HUES6 (cell line): ENCODE data around the gene DNASE1L3.

Source experiments
- H3K27ac ChIP-seq: 2 replicates; pipeline ENCODE4 v1.7.0; 2013; ENCODE audit warnings: low read depth, mild to moderate bottlenecking, low read length, inconsistent platforms
- H3K27me3 ChIP-seq: 2 replicates; pipeline ENCODE4 v1.6.1; 2013; ENCODE audit warnings: low read length; ENCODE audit not compliant: control insufficient read depth, insufficient read depth
- H3K36me3 ChIP-seq: 2 replicates; pipeline ENCODE4 v1.6.1; 2013; ENCODE audit warnings: low read length; ENCODE audit not compliant: control insufficient read depth, insufficient read depth
- H3K4me1 ChIP-seq: 2 replicates; pipeline ENCODE4 v1.6.1; 2013; ENCODE audit warnings: low read length; ENCODE audit not compliant: control insufficient read depth, insufficient read depth
- H3K4me3 ChIP-seq: 2 replicates; pipeline ENCODE4 v1.5.1; 2013; ENCODE audit warnings: low read depth, low read length
- H3K9ac ChIP-seq: one replicate; pipeline ENCODE4 v1.6.1; 2013; ENCODE audit warnings: mild to moderate bottlenecking, low read length
- H3K9me3 ChIP-seq: 2 replicates; pipeline ENCODE4 v1.6.1; 2013; ENCODE audit warnings: low read depth, low read length; ENCODE audit not compliant: control insufficient read depth, insufficient read depth

Gene DNASE1L3

DNA sequence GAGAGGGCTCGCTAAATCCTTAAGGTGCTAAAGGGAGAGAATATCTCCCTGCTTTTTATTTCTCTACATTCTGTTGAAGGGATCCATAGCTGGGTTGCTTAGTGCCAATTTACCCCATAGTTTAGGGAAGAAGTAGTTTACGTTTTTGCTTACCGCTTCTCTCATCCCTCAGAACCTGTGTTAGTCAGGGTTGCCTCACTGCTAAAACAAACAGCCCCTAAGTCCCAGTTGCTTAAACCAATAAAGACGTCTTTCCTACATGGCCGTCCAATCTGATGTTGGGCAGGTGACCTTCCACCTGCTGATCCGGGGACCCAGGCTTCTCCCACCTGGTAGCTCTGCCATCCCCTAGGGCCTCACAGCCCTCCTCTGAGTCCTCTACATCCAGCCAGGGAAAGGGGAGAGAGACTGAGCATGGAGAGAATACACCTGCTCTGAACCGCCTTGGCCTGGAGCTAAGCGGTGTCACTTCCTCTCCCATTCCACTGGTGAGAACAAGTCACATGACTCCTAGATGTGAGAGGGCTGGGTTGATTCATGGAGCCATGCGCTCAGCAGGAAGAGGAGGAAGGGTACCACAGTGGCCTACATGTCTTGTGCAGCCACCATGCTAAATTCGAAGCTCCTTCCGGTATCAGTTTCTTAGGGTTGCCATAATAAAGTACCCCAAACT is 26.3 kb downstream of the DNASE1L3 start:
- H3K9ac ChIP-seq = no peak overlapping the region
- peaks cover 13% of the 10 kb centered on the region for H3K4me1 ChIP-seq
- H3K27me3 ChIP-seq = no peaks in the 10 kb centered on the region
- no peaks in the 10 kb centered on the region for H3K9me3 ChIP-seq
- H3K36me3 ChIP-seq = no peaks in the 10 kb centered on the region
- H3K27ac ChIP-seq = no peak overlapping the region
- no peak overlapping the region for H3K4me3 ChIP-seq

DNA sequence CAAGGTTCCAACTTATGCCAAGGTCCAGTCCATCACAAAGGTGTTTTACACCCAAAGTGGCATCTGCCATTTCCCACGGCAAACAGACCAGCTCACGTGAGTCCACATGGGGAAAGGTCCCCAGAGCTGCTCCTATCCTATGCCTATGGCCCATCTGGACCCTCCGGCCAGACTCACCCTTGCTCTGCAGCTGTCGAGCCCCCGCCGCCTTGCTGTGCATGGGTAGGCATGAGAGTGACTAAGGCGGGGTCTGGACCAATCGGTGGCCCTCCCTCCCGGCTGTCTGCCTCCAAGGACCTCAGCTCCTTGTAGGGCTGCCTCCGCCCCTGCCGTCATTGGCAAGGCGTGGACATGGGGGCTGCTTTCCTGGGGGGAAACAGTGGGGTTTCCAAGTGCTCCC is 26.9 kb downstream of the DNASE1L3 start:
- Histone ChIP-seq H3K9me3 (no peaks in the 10 kb centered on the region), H3K27me3 (no peaks in the 10 kb centered on the region), H3K4me3 (no peak overlapping the region), H3K9ac (no peak overlapping the region), H3K4me1 (peaks cover 7% of the 10 kb centered on the region), H3K36me3 (no peaks in the 10 kb centered on the region), H3K27ac (no peak overlapping the region)

DNA sequence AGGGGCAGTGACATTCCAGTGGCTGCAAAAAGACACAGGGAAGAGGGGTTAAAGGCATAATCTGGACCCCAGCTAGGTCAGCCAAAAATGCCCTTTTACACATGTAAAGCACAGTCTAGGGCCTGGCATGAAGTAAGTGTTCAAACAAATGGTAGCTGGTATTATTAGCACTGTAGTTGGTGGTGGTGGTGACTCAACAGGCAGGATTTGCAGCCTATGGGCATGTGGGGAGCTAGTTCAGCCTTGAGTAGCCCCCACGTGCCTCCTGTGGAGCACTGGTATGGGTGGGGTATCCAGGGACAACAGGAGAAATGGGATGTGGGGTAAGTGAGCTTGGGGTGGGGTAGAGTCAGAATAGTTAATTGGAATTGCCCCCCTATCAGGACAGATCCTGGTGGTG is 27.6 kb downstream of the DNASE1L3 start:
- Histone ChIP-seq H3K9me3 (no peaks in the 10 kb centered on the region), H3K9ac (no peak overlapping the region), H3K36me3 (no peaks in the 10 kb centered on the region), H3K4me1 (peaks cover under 1% of the 10 kb centered on the region; the same call in 1 of the 2 replicates), H3K27ac (no peak overlapping the region), H3K27me3 (peaks cover 4% of the 10 kb centered on the region; the same call in 1 of the 2 replicates), H3K4me3 (no peak overlapping the region)

DNA sequence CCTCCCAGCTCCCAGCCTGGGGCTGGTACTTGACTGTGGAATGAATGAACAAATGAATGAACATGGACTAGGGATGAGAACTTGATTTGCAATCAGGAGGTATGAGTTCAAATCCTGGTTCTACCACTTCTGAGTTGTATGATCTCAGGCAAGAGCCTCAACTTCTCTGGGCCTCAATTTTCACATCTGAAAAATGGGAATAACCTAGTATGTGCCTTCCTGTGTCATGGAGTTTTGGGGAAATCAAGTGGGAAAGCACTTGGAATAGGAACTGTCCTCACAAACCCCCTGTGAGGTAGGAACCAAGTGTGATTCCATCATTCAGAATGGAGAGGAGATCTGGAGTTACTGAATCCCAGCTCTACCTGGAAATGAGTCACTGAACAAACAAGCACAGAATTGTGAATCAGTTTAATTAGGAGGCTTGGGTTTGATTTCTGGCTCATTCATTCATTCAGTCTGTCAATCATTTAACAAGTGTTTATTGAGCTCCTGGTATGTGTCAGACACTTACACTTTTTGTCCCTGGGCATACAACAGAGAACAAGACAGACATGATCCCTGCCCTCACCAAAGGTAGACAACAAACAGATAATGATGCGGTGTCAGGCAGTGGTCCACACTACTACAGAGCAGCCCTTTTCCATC is 29.7 kb downstream of the DNASE1L3 start:
- no peaks in the 10 kb centered on the region for H3K9me3 ChIP-seq
- peaks cover under 1% of the 10 kb centered on the region for H3K4me1 ChIP-seq
- H3K27ac ChIP-seq = no peak overlapping the region
- H3K36me3 ChIP-seq = no peaks in the 10 kb centered on the region
- peaks cover 7% of the 10 kb centered on the region; the same call in 1 of the 2 replicates for H3K27me3 ChIP-seq
- no peak overlapping the region for H3K9ac ChIP-seq
- no peak overlapping the region for H3K4me3 ChIP-seq

DNA sequence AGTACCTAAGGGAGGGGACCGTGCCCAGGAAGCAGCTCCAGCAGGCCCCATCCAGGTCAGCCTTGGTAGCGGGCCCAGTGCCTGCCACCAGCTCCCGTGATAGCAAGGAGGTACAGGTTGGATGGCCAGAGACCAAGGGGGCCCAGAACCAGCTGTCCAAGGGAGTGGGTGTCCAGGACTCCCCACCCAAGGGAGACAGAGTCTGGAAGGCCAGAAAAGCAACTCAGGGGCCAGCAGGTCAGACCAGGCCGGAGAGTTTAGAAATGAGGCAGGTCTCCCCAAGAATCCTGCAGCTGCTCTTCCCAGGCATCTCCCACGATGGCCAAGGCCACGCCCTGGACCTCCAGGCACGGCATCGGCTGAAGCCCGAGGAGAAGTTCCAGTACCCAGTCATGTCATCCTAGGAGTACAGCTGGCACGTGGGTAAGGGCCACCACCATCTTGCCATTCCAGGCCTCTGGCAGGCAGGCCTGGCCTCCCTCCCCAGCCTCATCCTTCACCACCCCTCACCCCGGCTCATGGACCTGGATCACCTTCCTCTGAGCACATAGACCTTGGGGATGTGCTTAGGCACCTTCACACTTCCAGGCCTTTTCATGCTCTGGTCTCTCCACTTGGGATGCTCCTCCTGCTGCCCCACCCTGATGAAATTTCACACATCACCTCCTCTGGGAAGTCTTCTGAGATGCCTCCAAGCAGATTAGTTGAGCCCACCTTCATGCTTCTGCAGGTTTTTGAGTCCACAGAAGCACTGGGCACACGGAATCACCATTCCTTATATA is 30.5 kb downstream of the DNASE1L3 start:
- H3K4me1 ChIP-seq = peaks cover 9% of the 10 kb centered on the region
- no peaks in the 10 kb centered on the region for H3K36me3 ChIP-seq
- H3K9ac ChIP-seq = no peak overlapping the region
- H3K27me3 ChIP-seq = peaks cover 7% of the 10 kb centered on the region; the same call in 1 of the 2 replicates
- H3K27ac ChIP-seq = no peak overlapping the region
- no peak overlapping the region for H3K4me3 ChIP-seq
- no peaks in the 10 kb centered on the region for H3K9me3 ChIP-seq

DNA sequence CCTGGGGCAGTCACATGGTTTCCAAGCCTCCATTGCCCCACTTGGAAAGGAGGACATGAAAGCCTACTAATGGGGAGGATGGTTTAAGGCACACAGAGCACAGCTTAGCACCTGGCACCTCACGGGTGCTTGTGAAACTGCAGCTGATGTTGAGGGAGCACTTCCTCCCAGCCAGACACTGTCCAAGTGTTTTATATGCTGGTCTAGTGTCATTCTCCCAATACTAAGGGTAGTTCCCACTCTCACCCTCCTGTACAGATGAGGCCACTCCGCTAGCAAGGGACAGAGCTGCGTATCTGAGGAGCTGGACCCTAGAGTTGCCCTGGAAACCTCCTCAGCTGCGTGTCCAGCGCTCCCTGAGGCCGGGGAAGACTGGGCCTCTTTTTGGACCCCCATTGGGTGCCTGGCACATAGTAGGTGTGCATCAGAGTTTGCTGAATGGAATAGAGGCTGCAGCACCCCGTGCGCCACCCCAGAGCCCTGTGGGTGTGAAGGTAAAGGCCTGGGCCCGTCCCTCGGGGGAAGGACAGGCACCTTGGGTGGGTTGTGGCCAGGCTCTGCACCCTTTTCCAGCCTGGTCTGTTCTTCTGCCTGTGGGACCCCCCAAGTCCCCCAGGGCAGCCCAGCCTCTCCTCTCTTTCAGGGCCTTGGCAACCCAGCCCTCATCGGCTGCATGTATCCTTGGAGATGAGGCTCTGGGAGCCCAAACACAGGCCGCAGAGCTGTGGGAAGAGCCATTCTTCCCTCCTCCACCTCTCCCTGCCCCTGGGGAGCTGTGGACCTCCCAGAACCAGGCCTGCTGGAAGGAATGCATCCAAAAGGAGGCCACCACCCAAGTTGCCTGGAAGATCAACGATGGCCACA is 31.3 kb downstream of the DNASE1L3 start:
- H3K4me1 ChIP-seq = peaks cover 10% of the 10 kb centered on the region
- H3K27me3 ChIP-seq = peaks cover 7% of the 10 kb centered on the region; the same call in 1 of the 2 replicates
- H3K9ac ChIP-seq = no peak overlapping the region
- H3K4me3 ChIP-seq = no peak overlapping the region
- H3K9me3 ChIP-seq = no peaks in the 10 kb centered on the region
- no peaks in the 10 kb centered on the region for H3K36me3 ChIP-seq
- H3K27ac ChIP-seq = no peak overlapping the region

DNA sequence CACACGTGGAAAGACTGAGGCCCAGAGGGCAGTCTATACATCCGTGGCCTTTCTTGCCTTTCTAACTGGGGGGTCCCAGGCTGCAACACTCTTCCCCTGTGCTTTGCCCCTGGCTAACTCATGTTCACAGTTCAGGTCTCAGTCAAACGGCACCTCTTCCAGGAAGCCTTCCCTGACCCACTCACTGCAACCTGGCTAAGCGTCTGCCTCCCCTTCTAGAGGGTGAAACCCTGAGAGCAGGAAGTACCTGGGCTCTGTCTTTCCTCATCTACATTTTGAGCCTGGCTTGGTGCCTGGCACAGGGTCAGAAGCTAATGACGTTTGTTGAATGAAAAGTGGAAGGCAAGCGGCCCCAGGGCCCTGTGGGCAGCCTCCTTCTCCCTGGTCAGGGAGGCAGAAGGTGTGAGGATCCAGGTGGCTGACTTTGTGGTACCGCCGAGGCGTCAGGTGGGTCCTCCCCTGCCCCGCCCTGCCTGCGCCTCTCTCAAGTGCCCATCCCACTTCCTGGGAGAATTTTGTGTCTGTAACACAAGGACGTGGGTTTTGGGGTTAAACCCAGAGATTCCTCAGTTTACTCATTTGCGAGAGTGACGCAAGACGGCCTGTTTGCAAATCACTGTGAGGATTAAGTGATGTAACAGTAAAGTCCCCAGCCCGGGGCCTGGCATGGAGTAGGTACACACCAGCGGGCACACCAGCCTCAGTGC is 32.1 kb downstream of the DNASE1L3 start:
- no peak overlapping the region for H3K4me3 ChIP-seq
- H3K27ac ChIP-seq = no peak overlapping the region
- no peaks in the 10 kb centered on the region for H3K9me3 ChIP-seq
- no peaks in the 10 kb centered on the region for H3K36me3 ChIP-seq
- H3K4me1 ChIP-seq = peaks cover 17% of the 10 kb centered on the region
- peaks cover 7% of the 10 kb centered on the region; the same call in 1 of the 2 replicates for H3K27me3 ChIP-seq
- H3K9ac ChIP-seq = no peak overlapping the region

DNA sequence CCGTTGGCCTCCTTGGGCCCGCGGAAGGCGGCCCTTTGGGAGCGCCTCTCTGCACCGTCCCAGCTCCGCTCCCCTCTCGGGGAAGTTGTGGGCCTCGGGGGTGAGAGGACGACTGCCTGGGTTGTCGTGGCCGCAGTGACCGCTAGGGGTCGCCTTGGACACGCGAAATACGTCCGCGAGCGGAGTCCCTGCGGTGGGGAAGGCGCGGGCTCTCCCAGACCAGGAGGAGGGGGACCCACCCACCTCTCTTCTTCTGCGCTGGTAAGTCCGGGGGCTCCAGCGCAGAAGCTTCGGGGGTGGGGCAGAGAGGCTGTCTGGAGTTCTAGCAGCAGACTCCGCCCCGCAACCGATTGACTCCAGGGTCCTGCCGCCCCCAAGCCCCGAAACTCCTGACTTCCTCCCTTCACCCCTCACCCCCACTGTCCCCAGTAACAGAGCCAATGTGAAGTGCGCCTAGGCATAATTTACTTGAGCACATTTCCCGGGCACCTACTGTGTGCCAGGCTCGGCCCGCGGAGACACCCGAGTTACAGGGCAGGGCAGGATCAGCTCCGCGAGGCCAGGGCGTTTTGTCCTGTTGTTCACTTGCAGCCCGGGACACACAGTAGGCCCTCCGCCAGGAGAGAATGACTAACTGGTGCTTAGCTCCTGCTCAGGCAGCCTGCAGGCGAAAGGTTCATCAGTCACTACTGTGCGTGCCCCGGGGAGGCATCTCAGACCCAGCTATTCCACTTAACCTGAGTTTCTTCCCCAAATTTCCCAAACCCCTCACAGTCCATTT is 32.8 kb downstream of the DNASE1L3 start:
- peak overlapping the region; percentile 54 for H3K4me3 ChIP-seq
- no peaks in the 10 kb centered on the region for H3K36me3 ChIP-seq
- H3K27me3 ChIP-seq = peaks cover 7% of the 10 kb centered on the region; the same call in 1 of the 2 replicates
- no peak overlapping the region for H3K9ac ChIP-seq
- H3K27ac ChIP-seq = no peak overlapping the region
- H3K9me3 ChIP-seq = no peaks in the 10 kb centered on the region
- H3K4me1 ChIP-seq = peaks cover 24% of the 10 kb centered on the region

- H3K36me3 ChIP-seq = peaks cover 4% of the 10 kb centered on the region
- no peaks in the 10 kb centered on the region for H3K9me3 ChIP-seq
- H3K27me3 ChIP-seq = peaks cover 7% of the 10 kb centered on the region; the same call in 1 of the 2 replicates
- peaks cover 28% of the 10 kb centered on the region for H3K4me1 ChIP-seq
- no peak overlapping the region for H3K4me3 ChIP-seq
- no peak overlapping the region for H3K9ac ChIP-seq
- no peak overlapping the region for H3K27ac ChIP-seq
These were observed 33.8 kb downstream of the DNASE1L3 start for GRCh38 chr3:58176827-58177489.
